IPS-18a (cell line): ENCODE results near the gene NFX1.
A peak's percentile ranks its signal among the peaks of the same experiment; 100 is the strongest.

Experiments
- H3K27ac ChIP-seq: one replicate; pipeline ENCODE4 v1.5.1; 2013; ENCODE audit warnings: low read length
- H3K27me3 ChIP-seq: one replicate; pipeline ENCODE4 v1.6.1; 2013; ENCODE audit warnings: mild to moderate bottlenecking, low read length; ENCODE audit not compliant: control insufficient read depth, insufficient read depth
- H3K36me3 ChIP-seq: one replicate; pipeline ENCODE4 v1.6.1; 2013; ENCODE audit warnings: low read depth, low read length; ENCODE audit not compliant: control insufficient read depth
- H3K4me1 ChIP-seq: one replicate; pipeline ENCODE4 v1.6.1; 2013; ENCODE audit warnings: low read depth, low read length; ENCODE audit not compliant: control insufficient read depth
- H3K4me3 ChIP-seq: one replicate; pipeline ENCODE4 v1.5.1; 2013; ENCODE audit warnings: low read length
- H3K9ac ChIP-seq: one replicate; pipeline ENCODE4 v1.6.1; 2013; ENCODE audit warnings: mild to moderate bottlenecking, low read length, moderate library complexity
- H3K9me3 ChIP-seq: one replicate; pipeline ENCODE4 v1.6.1; 2013; ENCODE audit warnings: low read depth, low read length; ENCODE audit not compliant: control insufficient read depth

NFX1 gene

GRCh38 chr9:33290247-33291030, at the start of gene NFX1:
Gene NFX1, plus strand, starts transcription at chr9:33290516. Its CDS starts 57 bp downstream, at chr9:33290573.
- Histone ChIP-seq H3K36me3 (peaks cover 8% of the 10 kb centered on the region), H3K27ac (peak within 1 kb of the TSS; percentile 98), H3K9me3 (no peaks in the 10 kb centered on the region), H3K9ac (peak within 1 kb of the TSS; percentile 99), H3K27me3 (no peaks in the 10 kb centered on the region), H3K4me3 (peak within 1 kb of the TSS; percentile 95), H3K4me1 (peaks cover 4% of the 10 kb centered on the region)

- Histone ChIP-seq H3K27me3 (no peaks in the 10 kb centered on the region), H3K9ac (no peak overlapping the region), H3K27ac (no peak overlapping the region), H3K36me3 (no peaks in the 10 kb centered on the region), H3K4me3 (no peak overlapping the region), H3K4me1 (no peaks in the 10 kb centered on the region), H3K9me3 (no peaks in the 10 kb centered on the region)
These were observed 49.0 kb upstream of the NFX1 start for GRCh38 chr9:33241298-33241697.

DNA sequence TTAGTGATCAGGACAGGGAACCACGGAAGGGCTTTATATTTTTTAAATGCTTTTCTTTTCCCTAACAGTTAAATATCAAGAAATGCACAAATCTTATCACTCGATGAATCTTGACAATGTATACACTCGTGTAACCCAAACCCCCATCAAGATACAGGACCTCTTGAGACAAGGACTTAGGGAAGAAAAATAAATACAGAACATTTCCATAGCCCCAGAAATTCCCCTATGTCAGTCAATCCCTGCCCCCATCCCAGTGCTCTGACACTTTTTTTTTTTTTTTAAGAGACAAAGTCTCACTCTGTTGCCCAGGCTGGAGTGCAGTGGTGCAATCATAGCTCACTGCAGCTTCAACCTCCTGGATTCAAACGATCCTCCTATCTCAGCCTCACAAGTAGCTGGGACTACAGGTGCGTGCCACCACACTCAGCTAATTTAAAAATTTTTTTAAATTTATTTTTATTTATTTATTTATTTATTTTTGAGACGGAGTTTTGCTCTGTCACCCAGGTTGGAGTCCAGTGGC, 47.6 kb upstream of the NFX1 start:
- Histone ChIP-seq H3K27me3 (no peaks in the 10 kb centered on the region), H3K4me1 (no peaks in the 10 kb centered on the region), H3K36me3 (no peaks in the 10 kb centered on the region), H3K4me3 (no peak overlapping the region), H3K9me3 (no peaks in the 10 kb centered on the region), H3K9ac (no peak overlapping the region), H3K27ac (no peak overlapping the region)

DNA sequence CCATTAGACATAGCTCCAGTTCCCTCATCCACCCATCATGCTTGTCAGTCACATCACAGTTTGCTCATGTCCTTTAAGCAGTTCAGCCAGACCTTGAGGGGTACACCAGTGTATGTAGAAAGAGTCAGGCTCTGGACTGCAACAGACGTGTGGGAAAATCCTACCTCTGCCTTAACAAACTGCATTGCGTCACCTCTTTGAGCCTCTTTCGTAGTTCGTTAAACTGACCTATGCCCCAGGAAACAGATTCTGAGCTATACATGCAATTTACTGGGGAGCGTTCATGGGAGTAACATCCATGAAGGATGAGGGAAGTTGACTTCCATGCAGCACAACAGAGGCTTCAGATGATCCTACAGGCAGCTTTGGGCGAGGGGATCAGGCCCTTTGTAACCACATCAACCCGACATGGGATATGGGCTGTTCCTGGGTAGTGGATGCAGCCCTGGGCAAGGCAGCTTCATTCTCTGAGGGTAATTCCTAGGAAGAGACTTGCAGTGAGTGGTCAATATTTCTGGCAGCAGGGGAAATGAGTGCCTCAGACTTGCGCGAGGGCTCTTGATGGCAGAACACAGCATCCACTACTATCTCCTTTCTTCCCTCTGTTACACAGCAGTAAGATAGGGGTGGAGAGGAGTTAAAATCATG, 46.1 kb upstream of the NFX1 start:
- Histone ChIP-seq H3K4me1 (no peaks in the 10 kb centered on the region), H3K4me3 (no peak overlapping the region), H3K9me3 (no peaks in the 10 kb centered on the region), H3K27me3 (no peaks in the 10 kb centered on the region), H3K27ac (no peak overlapping the region), H3K36me3 (no peaks in the 10 kb centered on the region), H3K9ac (no peak overlapping the region)

- H3K27ac ChIP-seq, result no peak overlapping the region
- H3K36me3 ChIP-seq, result no peaks in the 10 kb centered on the region
- no peaks in the 10 kb centered on the region for H3K4me1 ChIP-seq
- no peak overlapping the region for H3K9ac ChIP-seq
- H3K27me3 ChIP-seq, result no peaks in the 10 kb centered on the region
- H3K9me3 ChIP-seq, result no peaks in the 10 kb centered on the region
- H3K4me3 ChIP-seq, result no peak overlapping the region
These were observed 45.0 kb upstream of the NFX1 start for GRCh38 chr9:33245341-33245740.

DNA sequence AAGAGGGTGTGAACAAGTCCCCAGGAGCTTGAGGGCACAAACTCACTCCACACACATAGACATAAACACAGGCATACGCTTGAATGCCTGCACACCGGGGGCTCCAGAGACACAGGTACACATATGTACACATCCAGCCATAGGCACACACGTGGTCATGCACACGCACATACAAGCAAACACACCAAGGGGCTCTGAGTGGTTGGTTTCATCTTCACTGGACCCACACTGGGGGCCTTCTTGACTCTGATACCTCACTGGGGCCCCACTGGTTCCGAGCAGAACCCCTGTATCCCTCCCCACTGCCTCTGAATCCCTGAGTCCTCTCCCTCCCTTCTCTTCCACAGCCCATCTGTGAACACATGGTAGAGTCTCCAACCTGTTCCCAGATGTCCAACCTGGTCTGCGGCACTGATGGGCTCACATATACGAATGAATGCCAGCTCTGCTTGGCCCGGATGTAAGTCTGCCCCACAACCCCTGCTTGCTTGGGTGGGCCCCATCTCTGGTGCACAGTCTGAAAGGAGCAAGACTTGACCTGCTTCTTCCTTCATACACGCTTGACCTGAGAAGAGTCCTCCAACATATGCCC, 44.0 kb upstream of the NFX1 start:
- H3K4me1 ChIP-seq, result no peaks in the 10 kb centered on the region
- no peaks in the 10 kb centered on the region for H3K36me3 ChIP-seq
- H3K9me3 ChIP-seq, result no peaks in the 10 kb centered on the region
- no peak overlapping the region for H3K27ac ChIP-seq
- H3K27me3 ChIP-seq, result no peaks in the 10 kb centered on the region
- no peak overlapping the region for H3K9ac ChIP-seq
- no peak overlapping the region for H3K4me3 ChIP-seq

DNA sequence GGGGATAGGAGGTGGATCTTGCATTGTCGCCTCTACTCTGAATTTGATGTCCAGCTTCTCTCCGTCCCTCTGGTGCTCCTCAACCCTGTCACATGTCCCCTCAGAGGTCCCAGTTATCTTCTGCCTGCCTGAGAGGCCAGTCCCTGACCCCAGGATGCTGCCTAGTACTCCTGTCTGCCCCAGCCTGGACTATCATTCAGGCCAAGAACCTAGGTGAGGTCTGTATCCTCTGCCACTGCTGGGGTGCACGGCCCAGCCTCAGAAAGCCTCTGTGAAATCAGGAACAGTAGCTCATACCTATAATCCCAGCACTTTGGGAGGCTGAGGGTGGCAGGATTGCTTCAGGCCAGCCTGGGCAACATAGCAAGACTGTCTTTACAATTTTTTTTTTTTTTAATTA, 41.7 kb upstream of the NFX1 start:
- H3K9me3 ChIP-seq, result no peaks in the 10 kb centered on the region
- peaks cover 12% of the 10 kb centered on the region for H3K36me3 ChIP-seq
- H3K27ac ChIP-seq, result no peak overlapping the region
- H3K4me3 ChIP-seq, result no peak overlapping the region
- H3K4me1 ChIP-seq, result no peaks in the 10 kb centered on the region
- H3K27me3 ChIP-seq, result no peaks in the 10 kb centered on the region
- H3K9ac ChIP-seq, result no peak overlapping the region

GRCh38 chr9:33249087-33249658, 41.1 kb upstream of the NFX1 start:
- Histone ChIP-seq H3K27me3 (no peaks in the 10 kb centered on the region), H3K36me3 (peaks cover 14% of the 10 kb centered on the region), H3K27ac (no peak overlapping the region)

GRCh38 chr9:33249983-33250382, 40.3 kb upstream of the NFX1 start:
- Histone ChIP-seq H3K4me3 (no peak overlapping the region), H3K4me1 (no peaks in the 10 kb centered on the region), H3K36me3 (peaks cover 22% of the 10 kb centered on the region), H3K9ac (no peak overlapping the region), H3K27me3 (no peaks in the 10 kb centered on the region), H3K27ac (no peak overlapping the region), H3K9me3 (no peaks in the 10 kb centered on the region)

More at GRCh38 chr9:33249087-33249658, 41.1 kb upstream of the NFX1 start:
- H3K4me3 ChIP-seq, result no peak overlapping the region
- H3K4me1 ChIP-seq, result no peaks in the 10 kb centered on the region
- H3K9ac ChIP-seq, result no peak overlapping the region
- no peaks in the 10 kb centered on the region for H3K9me3 ChIP-seq

GRCh38 chr9:33250458-33250995, 39.8 kb upstream of the NFX1 start:
- Histone ChIP-seq H3K27me3 (no peaks in the 10 kb centered on the region), H3K9me3 (no peaks in the 10 kb centered on the region), H3K36me3 (peaks cover 27% of the 10 kb centered on the region), H3K9ac (no peak overlapping the region), H3K4me1 (no peaks in the 10 kb centered on the region), H3K27ac (no peak overlapping the region), H3K4me3 (no peak overlapping the region)

- no peak overlapping the region for H3K27ac ChIP-seq
- H3K9me3 ChIP-seq, result no peaks in the 10 kb centered on the region
- no peak overlapping the region for H3K4me3 ChIP-seq
- peaks cover 60% of the 10 kb centered on the region for H3K36me3 ChIP-seq
- H3K4me1 ChIP-seq, result no peaks in the 10 kb centered on the region
- H3K9ac ChIP-seq, result no peak overlapping the region
- H3K27me3 ChIP-seq, result no peaks in the 10 kb centered on the region
These were observed 36.1 kb upstream of the NFX1 start for GRCh38 chr9:33254211-33254610.
